ENCODE data around the gene SAT2.
A peak's percentile ranks its signal among the peaks of the same experiment; 100 is the strongest.
"Not testable (repeated sequence)": the region's sequence is repeated elsewhere in the genome, so short reads cannot be mapped to it uniquely, and the experiment has no call there.

SAT2 gene

GRCh38 chr17:7597561-7597960, 30.1 kb downstream of the SAT2 start:
- not testable (repeated sequence) for H3K4me3 ChIP-seq (ENCODE audit: low read depth in 1 of 5, low read length in 5 of 5); H3K9me3 ChIP-seq (ENCODE audit: control insufficient read depth in 5 of 5, low read length in 5 of 5); H3K9ac ChIP-seq (ENCODE audit: low read length in 5 of 5); H3K27me3 ChIP-seq (ENCODE audit: control insufficient read depth in 5 of 5, insufficient read depth in 4 of 5, low read length in 5 of 5); H3K27ac ChIP-seq (ENCODE audit: low read depth, low read length); H3K4me1 ChIP-seq (ENCODE audit: control insufficient read depth in 5 of 5, insufficient read depth in 5 of 5, low read length in 5 of 5)
- peaks cover 15 to 90% (median 78%) of the 10 kb centered on the region in 5 donors for H3K36me3 ChIP-seq (ENCODE audit: control insufficient read depth in 5 of 5, insufficient read depth in 5 of 5, low read length in 5 of 5)

- no peaks in the 10 kb centered on the region for H3K27me3 ChIP-seq (ENCODE audit: control insufficient read depth in 5 of 5, insufficient read depth in 4 of 5, low read length in 5 of 5)
- peaks cover 11 to 77% (median 66%) of the 10 kb centered on the region in 5 donors for H3K36me3 ChIP-seq (ENCODE audit: control insufficient read depth in 5 of 5, insufficient read depth in 5 of 5, low read length in 5 of 5)
- H3K9ac ChIP-seq (ENCODE audit: low read length in 5 of 5), result no peak overlapping the region
- no peak overlapping the region for H3K27ac ChIP-seq (ENCODE audit: low read depth, low read length)
- no peak overlapping the region for H3K4me3 ChIP-seq (ENCODE audit: low read depth in 1 of 5, low read length in 5 of 5)
- H3K9me3 ChIP-seq (ENCODE audit: control insufficient read depth in 5 of 5, low read length in 5 of 5), result no peaks in the 10 kb centered on the region
- H3K4me1 ChIP-seq (ENCODE audit: control insufficient read depth in 5 of 5, insufficient read depth in 5 of 5, low read length in 5 of 5), result peaks cover 0 to 15% (median 11%) of the 10 kb centered on the region in 5 donors
These were observed 34.3 kb downstream of the SAT2 start for GRCh38 chr17:7593296-7593695.

GRCh38 chr17:7592422-7593021, 35.1 kb downstream of the SAT2 start:
- no peak overlapping the region for H3K9ac ChIP-seq (ENCODE audit: low read length in 5 of 5)
- H3K36me3 ChIP-seq (ENCODE audit: control insufficient read depth in 5 of 5, insufficient read depth in 5 of 5, low read length in 5 of 5), result peaks cover 11 to 83% (median 69%) of the 10 kb centered on the region in 5 donors
- H3K4me1 ChIP-seq (ENCODE audit: control insufficient read depth in 5 of 5, insufficient read depth in 5 of 5, low read length in 5 of 5), result peaks cover 0 to 15% (median 11%) of the 10 kb centered on the region in 5 donors
- no peak overlapping the region for H3K27ac ChIP-seq (ENCODE audit: low read depth, low read length)
- no peak overlapping the region for H3K4me3 ChIP-seq (ENCODE audit: low read depth in 1 of 5, low read length in 5 of 5)
- H3K9me3 ChIP-seq (ENCODE audit: control insufficient read depth in 5 of 5, low read length in 5 of 5), result no peaks in the 10 kb centered on the region
- no peaks in the 10 kb centered on the region for H3K27me3 ChIP-seq (ENCODE audit: control insufficient read depth in 5 of 5, insufficient read depth in 4 of 5, low read length in 5 of 5)

- H3K27ac ChIP-seq (ENCODE audit: low read depth, low read length), result no peak overlapping the region
These were observed 36.0 kb downstream of the SAT2 start for GRCh38 chr17:7591596-7591995.

GRCh38 chr17:7590743-7591142, 36.9 kb downstream of the SAT2 start:
- Histone ChIP-seq H3K4me1 (ENCODE audit: control insufficient read depth in 5 of 5, insufficient read depth in 5 of 5, low read length in 5 of 5) (peaks cover 0 to 15% (median 11%) of the 10 kb centered on the region in 5 donors), H3K36me3 (ENCODE audit: control insufficient read depth in 5 of 5, insufficient read depth in 5 of 5, low read length in 5 of 5) (peaks cover 9 to 78% (median 66%) of the 10 kb centered on the region in 5 donors), H3K4me3 (ENCODE audit: low read depth in 1 of 5, low read length in 5 of 5) (no peak overlapping the region), H3K27me3 (ENCODE audit: control insufficient read depth in 5 of 5, insufficient read depth in 4 of 5, low read length in 5 of 5) (no peaks in the 10 kb centered on the region), H3K9me3 (ENCODE audit: control insufficient read depth in 5 of 5, low read length in 5 of 5) (no peaks in the 10 kb centered on the region), H3K9ac (ENCODE audit: low read length in 5 of 5) (no peak overlapping the region), H3K27ac (ENCODE audit: low read depth, low read length) (no peak overlapping the region)

More at GRCh38 chr17:7591596-7591995, 36.0 kb downstream of the SAT2 start:
- Histone ChIP-seq H3K9me3 (ENCODE audit: control insufficient read depth in 5 of 5, low read length in 5 of 5) (no peaks in the 10 kb centered on the region), H3K4me1 (ENCODE audit: control insufficient read depth in 5 of 5, insufficient read depth in 5 of 5, low read length in 5 of 5) (peaks cover 0 to 15% (median 11%) of the 10 kb centered on the region in 5 donors), H3K4me3 (ENCODE audit: low read depth in 1 of 5, low read length in 5 of 5) (no peak overlapping the region), H3K27me3 (ENCODE audit: control insufficient read depth in 5 of 5, insufficient read depth in 4 of 5, low read length in 5 of 5) (no peaks in the 10 kb centered on the region), H3K9ac (ENCODE audit: low read length in 5 of 5) (no peak overlapping the region), H3K36me3 (ENCODE audit: control insufficient read depth in 5 of 5, insufficient read depth in 5 of 5, low read length in 5 of 5) (peaks cover 11 to 83% (median 72%) of the 10 kb centered on the region in 5 donors)

- no peaks in the 10 kb centered on the region for H3K9me3 ChIP-seq (ENCODE audit: control insufficient read depth in 5 of 5, low read length in 5 of 5)
- peak within 1 kb of the TSS in 2 of 5 donors; percentile 25 to 35 for H3K9ac ChIP-seq (ENCODE audit: low read length in 5 of 5)
- no peak within 1 kb of the TSS for H3K27ac ChIP-seq (ENCODE audit: low read depth, low read length)
- H3K27me3 ChIP-seq (ENCODE audit: control insufficient read depth in 5 of 5, insufficient read depth in 4 of 5, low read length in 5 of 5), result no peaks in the 10 kb centered on the region
- peaks cover 0 to 18% (median 11%) of the 10 kb centered on the region in 5 donors for H3K4me1 ChIP-seq (ENCODE audit: control insufficient read depth in 5 of 5, insufficient read depth in 5 of 5, low read length in 5 of 5)
- peaks cover 9 to 71% (median 59%) of the 10 kb centered on the region in 5 donors for H3K36me3 ChIP-seq (ENCODE audit: control insufficient read depth in 5 of 5, insufficient read depth in 5 of 5, low read length in 5 of 5)
- peak within 1 kb of the TSS in 2 of 5 donors; percentile 46 to 48 for H3K4me3 ChIP-seq (ENCODE audit: low read depth in 1 of 5, low read length in 5 of 5)
These were observed 37.5 kb downstream of the SAT2 start, which contains the start of gene SOX15 for GRCh38 chr17:7589891-7590691. Gene SOX15, minus strand, starts transcription at chr17:7590094. Its CDS starts 418 bp downstream, at chr17:7589676.

GRCh38 chr17:7589204-7589868, 38.3 kb downstream of the SAT2 start:
- Histone ChIP-seq H3K4me3 (ENCODE audit: low read depth in 1 of 5, low read length in 5 of 5) (peak overlapping the region in 2 of 5 donors; percentile 46 to 48), H3K4me1 (ENCODE audit: control insufficient read depth in 5 of 5, insufficient read depth in 5 of 5, low read length in 5 of 5) (peaks cover 1 to 25% (median 19%) of the 10 kb centered on the region in 5 donors), H3K27me3 (ENCODE audit: control insufficient read depth in 5 of 5, insufficient read depth in 4 of 5, low read length in 5 of 5) (no peaks in the 10 kb centered on the region), H3K9ac (ENCODE audit: low read length in 5 of 5) (peak overlapping the region in 2 of 5 donors; percentile 25 to 35), H3K27ac (ENCODE audit: low read depth, low read length) (no peak overlapping the region), H3K9me3 (ENCODE audit: control insufficient read depth in 5 of 5, low read length in 5 of 5) (no peaks in the 10 kb centered on the region), H3K36me3 (ENCODE audit: control insufficient read depth in 5 of 5, insufficient read depth in 5 of 5, low read length in 5 of 5) (peaks cover 7 to 64% (median 52%) of the 10 kb centered on the region in 5 donors)

GRCh38 chr17:7588553-7589203, 38.9 kb downstream of the SAT2 start:
- Histone ChIP-seq H3K4me3 (ENCODE audit: low read depth in 1 of 5, low read length in 5 of 5) (peak overlapping the region in 2 of 5 donors; percentile 46 to 48), H3K27me3 (ENCODE audit: control insufficient read depth in 5 of 5, insufficient read depth in 4 of 5, low read length in 5 of 5) (no peaks in the 10 kb centered on the region), H3K27ac (ENCODE audit: low read depth, low read length) (no peak overlapping the region), H3K9ac (ENCODE audit: low read length in 5 of 5) (peak overlapping the region in 2 of 5 donors; percentile 35), H3K9me3 (ENCODE audit: control insufficient read depth in 5 of 5, low read length in 5 of 5) (no peaks in the 10 kb centered on the region), H3K36me3 (ENCODE audit: control insufficient read depth in 5 of 5, insufficient read depth in 5 of 5, low read length in 5 of 5) (peaks cover 3 to 57% (median 45%) of the 10 kb centered on the region in 5 donors), H3K4me1 (ENCODE audit: control insufficient read depth in 5 of 5, insufficient read depth in 5 of 5, low read length in 5 of 5) (peaks cover 1 to 28% (median 21%) of the 10 kb centered on the region in 5 donors)

- no peaks in the 10 kb centered on the region for H3K9me3 ChIP-seq (ENCODE audit: control insufficient read depth in 5 of 5, low read length in 5 of 5)
- H3K36me3 ChIP-seq (ENCODE audit: control insufficient read depth in 5 of 5, insufficient read depth in 5 of 5, low read length in 5 of 5), result peaks cover 3 to 47% (median 34%) of the 10 kb centered on the region in 5 donors
- H3K4me3 ChIP-seq (ENCODE audit: low read depth in 1 of 5, low read length in 5 of 5), result no peak overlapping the region
- no peaks in the 10 kb centered on the region for H3K27me3 ChIP-seq (ENCODE audit: control insufficient read depth in 5 of 5, insufficient read depth in 4 of 5, low read length in 5 of 5)
- no peak overlapping the region for H3K27ac ChIP-seq (ENCODE audit: low read depth, low read length)
- H3K4me1 ChIP-seq (ENCODE audit: control insufficient read depth in 5 of 5, insufficient read depth in 5 of 5, low read length in 5 of 5), result peaks cover 1 to 38% (median 30%) of the 10 kb centered on the region in 5 donors
- no peak overlapping the region for H3K9ac ChIP-seq (ENCODE audit: low read length in 5 of 5)
These were observed 40.0 kb downstream of the SAT2 start for GRCh38 chr17:7587420-7588151.
